Measurements from ENCODE around the gene POTEJ.
"Not testable (repeated sequence)": the region's sequence is repeated elsewhere in the genome, so short reads cannot be mapped to it uniquely, and the experiment has no call there.

Gene POTEJ

DNA sequence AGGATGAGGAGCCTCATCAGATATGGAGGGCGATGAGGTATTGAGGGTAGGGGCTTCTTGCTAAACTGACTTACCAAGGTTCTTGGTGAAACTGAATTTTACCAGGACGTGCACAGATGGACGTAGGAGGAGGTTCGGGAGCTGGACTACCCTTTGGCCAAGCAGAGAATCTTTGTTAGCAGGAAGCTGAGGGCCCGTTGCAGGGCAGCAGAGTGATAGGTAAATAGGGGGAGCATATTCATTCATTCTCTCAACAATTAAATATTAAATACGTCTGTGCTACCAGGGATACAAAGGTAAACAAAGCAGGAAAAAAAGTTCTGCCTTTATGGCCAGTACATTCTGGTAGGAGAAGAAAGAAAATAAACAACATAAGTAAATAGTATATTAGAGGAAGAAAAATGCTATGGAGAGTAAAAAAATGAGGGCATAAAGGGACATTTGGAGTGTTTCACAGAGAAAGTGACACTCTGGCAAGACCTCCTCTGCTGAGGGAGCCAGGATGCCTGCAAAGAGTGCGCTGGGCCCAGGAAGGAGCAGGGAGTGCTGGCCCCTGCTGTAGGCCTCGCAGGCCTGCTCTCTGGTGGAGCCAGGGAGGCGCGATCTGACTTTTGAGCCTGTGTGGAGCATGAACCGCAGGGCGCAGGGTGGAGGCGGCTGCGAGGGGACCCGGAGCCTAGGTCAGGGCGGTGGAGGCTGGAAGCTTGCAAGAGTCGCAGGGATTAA lies 2.8 kb upstream of the POTEJ start:
- not testable (repeated sequence) for DNase-seq

DNA sequence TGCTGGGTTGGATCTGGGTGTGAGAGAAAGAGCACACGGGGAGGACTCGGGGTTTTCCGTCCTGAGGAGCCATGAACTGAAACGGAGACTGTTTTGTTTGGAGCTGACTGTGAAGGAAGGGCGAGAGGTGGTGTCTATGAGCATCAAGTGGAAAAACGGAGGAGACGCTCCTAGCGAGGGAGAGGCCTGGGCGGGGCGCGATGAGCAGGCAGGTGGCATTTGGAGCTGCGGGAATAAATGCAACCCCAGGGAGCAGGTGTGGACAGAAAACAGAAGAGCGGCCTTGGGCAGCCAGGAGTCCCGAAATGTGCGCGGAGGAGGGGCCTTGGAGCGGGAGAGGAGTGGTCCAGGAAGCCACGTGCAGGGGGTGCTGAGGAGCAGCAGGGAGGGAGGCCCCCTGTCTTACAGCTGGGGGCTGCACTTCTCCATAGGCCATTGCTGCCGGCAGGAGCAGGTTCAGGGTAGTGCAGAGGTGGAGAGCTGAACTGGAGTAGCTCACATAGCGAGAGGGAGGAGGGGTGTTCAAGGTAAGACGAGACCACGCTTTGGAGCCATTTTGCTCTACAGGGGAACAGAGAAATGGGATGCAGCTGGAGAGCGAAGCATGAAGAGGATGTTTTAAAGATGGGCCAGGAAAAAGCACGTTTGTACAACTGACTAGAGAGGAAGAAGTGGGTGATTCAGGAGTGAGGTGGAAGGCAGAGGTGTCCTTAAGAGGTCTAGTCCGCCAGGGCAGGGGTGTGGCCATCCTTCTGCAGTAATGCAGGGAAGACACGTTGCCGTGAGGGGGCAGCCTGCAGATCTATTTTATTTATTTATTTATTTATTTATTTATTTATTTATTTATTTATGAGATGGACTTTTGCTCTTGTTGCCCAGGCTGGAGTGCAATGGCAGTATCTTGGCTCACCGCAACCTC lies 2.0 kb upstream of the POTEJ start:
- not testable (repeated sequence) for DNase-seq

DNA sequence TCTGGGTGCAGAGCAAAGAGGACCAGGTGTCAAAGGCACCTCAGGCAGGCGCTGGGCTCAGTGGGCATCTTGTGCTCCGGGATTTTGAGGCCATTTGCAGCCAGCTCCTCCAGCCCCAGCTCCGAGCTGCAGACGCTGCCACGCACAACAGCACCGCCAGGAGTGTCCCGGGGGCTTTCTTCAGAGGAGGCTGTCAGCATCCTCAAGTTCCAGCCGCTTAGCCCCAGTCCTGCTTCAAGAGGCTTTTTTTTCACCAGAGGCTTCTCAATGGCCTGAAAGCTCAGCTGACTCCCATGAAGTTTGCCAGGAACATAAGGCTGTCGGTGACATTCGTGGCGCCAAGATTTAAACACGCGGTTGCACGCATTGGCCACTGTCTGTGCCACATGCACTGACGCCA lies 754 bp upstream of the POTEJ start:
- DNase-seq: not testable (repeated sequence)

DNA sequence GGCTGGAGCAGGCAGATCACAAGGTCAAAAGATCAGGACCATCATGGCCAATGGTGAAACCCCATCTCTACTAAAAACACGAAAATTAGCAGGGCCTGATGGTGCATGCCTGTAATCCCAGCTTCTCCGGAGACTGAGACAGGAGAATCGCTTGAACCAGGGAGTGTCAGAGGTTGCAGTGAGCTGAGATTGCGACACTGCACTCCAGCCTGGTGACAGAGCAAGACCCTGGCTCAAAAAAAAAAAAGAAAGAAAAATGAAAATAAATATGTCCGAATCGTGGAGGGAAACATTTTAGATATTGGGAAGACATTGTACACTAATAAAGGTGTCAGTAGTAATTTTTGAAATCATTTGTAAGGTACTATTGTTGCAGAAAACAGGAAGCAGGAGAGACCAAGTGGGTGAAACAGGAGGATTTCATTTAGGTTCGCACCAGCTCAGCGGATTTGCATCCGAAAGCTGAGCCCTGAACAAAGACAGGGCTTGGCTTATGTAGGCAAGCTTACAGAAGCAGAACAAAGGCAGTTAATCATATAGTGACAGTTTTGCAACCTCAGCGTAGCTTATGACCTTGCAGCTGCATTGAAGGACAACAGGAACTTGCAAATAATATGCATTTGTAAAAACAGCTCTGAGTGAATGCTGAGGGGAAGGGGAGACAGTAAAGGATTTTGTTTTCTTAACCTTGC lies 17.7 kb downstream of the POTEJ start:
- DNase-seq: not testable (repeated sequence)

DNA sequence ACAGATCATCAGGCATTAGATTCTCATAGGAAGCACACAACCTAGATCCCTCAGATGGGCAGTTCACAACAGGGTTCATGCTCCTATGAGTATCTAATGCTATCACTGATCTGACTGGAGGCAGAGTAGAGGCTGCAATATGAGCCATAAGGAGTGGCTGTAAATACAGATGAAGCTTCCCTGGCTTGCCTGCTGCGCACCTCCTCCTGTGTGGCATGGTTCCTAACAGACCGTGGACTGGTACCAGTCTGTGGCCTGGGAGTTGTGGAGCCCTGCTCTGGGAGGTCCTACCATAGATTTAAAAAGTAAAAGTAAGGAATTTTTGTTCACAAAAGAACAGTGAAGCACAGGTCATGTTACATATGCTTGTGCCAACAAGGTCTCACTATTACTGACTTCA lies 27.7 kb downstream of the POTEJ start:
- DNase-seq: not testable (repeated sequence)

DNA sequence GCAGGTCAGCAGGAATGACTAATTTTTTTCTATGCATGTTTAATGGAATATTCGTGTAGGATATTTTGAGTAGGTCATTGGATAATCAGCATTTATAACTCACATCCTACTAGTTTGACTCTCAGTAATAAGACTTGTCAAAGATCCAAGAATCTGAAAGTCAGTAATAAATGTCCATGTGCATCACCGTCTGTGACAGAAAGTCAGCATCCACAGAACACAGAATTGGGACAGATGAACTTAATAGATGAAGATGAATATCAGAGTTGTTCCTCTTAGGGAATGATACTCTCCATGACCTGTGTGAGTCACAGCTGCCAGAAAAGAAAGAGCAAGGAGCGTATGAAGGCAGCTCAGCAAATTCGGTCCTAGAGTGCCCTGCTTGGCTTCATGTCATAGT lies 30.4 kb downstream of the POTEJ start:
- DNase-seq: not testable (repeated sequence)

DNA sequence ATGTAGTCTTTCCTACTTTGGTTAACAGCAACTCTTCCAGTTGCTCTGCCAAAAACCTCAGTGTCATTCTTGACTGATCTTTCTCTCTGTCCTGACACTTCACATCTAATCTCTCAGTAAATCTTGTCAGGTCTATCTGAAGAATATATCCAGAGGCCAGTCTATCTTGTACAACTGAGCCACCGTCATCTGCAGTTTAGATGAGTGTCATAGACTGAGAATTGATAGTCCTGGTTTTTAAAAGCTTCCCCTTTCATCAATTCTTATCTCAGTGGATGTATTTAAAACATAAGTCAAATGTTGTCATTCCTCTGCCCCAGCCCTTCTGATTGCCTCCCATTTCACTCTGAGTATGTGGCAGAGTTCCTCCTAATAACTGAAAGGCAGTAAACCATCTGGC lies 38.0 kb downstream of the POTEJ start:
- DNase-seq: not testable (repeated sequence)

DNA sequence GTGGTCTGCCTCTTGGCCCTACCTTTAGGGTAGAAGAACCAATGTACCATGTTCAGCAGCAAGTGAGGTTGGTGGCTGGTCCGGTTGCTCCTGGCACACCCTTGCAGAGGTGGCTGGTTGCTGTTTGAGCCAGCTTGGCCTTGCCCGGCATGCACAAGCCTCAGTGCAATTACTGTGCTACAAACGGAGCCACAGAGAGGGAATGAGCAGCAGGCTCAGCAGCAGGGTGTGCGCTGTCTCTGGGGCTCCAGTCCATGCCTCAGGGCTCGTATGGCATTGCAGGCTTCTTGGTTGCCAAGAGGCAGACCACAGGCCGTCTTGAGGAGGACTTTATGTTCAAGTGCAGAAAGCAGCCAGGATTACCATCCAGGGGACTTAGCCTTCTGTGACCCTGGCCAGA lies 53.3 kb downstream of the POTEJ start:
- not testable (repeated sequence) for DNase-seq

DNA sequence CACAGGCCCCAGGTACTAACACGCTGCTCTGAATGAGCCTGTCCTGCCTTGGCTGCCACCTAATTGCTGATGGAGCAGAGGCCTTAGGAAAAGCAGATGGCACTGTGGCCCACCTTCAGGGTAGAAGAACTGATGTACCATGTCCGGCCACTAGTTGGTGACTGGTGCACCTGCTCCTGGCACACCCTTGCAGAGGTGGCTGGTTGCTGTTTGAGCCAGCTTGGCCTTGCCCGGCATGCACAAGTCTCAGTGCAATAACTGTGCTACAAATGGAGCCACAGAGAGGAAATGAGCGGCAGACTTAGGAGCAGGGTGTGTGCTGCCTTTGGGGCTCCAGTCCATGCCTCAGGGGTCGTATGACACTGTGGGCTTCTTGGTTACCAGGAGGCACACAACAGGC lies 54.4 kb downstream of the POTEJ start:
- DNase-seq: not testable (repeated sequence)

DNA sequence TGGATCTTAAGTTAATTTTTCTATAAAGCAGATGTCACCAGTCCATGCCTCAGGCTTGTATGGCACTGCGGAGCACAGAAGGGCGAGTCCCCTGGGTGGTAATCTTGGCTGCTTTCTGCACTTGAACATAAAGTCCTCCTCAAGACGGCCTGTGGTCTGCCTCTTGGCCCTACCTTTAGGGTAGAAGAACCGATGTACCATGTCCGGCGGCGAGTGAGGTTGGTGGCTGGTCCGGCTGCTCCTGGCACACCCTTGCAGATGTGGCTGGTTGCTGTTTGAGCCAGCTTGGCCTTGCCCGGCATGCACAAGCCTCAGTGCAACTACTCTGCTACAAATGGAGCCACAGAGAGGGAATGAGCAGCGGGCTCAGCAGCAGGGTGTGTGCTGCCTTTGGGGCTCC lies 56.3 kb downstream of the POTEJ start:
- DNase-seq: not testable (repeated sequence)

DNA sequence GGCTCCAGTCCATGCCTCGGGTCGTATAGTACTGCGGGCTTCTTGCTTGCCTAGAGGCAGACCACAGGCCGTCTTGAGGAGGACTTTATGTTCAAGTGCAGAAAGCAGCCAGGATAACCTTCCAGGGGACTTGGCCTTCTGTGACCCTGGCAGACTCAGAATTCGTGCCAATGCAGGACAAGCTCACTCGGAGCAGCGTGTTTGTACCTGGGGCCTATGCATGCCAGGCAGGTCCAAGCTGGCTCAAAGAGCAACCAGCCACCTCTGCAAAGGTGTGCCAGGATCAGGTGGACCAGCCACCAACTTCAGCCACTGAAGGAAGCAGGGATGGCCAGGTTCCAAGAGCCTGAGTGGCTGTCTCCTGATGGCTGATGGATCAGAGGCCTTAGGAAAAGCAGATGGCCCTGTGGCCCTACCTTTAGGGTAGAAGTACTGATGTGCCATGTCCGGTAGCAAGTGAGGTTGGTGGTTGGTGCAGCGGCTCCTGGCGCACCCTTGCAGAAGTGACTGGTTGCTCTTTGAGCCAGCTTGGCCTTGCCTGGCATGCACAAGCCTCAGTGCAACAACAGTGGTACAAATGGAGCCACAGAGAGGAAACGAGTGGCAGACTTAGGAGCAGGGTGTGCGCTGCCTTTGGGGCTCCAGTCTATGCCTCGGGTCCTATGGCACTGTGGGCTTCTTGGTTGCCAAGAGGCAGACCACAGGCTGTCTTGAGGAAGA lies 58.9 kb downstream of the POTEJ start:
- DNase-seq: not testable (repeated sequence)

DNA sequence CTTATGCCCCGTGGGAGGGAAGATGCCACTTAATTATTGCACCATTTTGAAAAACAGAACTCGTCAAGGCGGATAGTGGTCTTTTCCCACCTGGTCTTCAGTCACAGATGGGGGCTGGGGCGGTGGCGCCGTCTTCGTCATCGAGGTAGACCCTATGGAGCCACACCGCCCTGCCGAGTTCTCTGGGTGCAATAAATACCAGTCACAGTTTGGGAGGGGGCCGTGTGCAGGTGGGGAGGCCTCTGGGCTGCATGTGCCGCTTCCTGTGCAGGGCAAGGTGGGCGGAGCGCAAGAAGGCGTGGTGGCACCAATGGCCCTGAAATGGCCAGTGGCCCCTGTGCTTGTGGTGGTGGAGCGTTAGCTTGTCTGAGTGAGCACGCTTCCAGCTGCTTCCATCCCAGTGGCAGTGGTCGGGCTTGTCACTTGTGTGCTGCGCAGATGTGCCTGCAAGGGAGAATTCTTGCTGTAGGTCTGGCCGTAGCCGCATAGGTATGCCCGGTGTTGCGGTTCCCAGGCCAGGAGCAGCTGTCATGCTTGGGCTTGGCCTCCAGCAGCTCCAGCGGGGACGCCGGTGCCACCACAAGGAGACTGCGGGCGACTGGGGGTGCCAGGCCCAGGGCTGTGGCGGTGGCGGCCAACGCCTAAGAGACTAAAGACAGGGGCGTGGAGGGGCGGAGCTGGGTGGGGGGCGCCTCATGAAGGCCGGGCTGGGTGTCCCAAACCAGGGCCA lies 81.0 kb downstream of the POTEJ start:
- not testable (repeated sequence) for DNase-seq

DNA sequence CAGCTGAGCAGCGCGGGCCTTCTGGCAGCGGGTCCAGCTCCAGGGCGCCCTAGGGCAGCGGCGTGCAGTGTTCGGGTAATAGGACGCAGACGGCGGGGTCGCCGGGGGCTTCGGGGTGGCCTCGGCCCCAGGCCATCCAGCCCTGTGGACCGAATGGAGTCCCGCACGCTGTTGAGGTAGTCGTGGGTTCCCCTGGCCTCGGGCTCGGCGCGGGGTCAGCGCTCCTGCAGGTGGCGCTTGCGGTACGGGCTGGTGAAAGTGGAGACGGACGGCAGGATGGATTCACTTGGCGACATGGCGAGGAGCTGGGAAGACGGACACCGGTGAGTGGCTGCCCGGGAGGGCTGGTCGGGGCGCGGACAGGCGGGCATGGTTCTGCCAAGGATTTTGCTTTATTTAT lies 82.2 kb downstream of the POTEJ start:
- DNase-seq: not testable (repeated sequence)

DNA sequence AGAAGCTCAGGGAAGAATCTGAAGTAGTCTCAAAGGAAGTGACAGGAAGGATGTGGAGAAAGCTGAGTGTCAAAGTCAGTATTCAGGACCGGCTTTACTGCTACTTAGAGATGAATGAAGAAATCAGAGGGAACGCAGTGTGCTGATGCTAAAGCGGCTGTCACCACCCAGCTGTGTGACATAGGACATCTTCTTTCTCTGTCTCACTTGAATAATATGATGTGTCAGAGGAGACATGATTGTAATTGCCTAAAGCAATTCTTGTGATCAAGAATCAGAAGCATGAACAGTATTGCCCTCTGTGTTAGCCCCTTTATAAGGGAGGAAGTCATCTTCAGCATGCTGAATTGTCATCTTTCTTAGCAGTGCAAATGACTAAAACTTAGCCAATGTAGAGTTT lies 92.0 kb downstream of the POTEJ start:
- DNase-seq: not testable (repeated sequence)

All from SW 1271 (cell line).